Activated CD8-positive, alpha-beta T cell treated with anti-CD3 and anti-CD28 coated beads, Interleukin-2, amount 10 ng/mL, durations not matched to agents 7 days and 5 days (primary cell): Measurements from ENCODE around the gene CBLL2. TPM values are rescaled to one million over a fixed set of nuclear protein-coding genes. Genes with fewer than 3 reads are reported as not detected.

Experiments
- ATAC-seq: fragments of 150-1000 bp; cut with Tn5 transposase; one replicate; pipeline ENCODE4 v1.10.0; 2021; ENCODE audit warnings: moderate library complexity
- CTCF ChIA-PET: fragments of 350-600 bp; sonication (Branson Sonifier 250); formaldehyde crosslinking; loops from one replicate; lab custom pipeline; 2021; ENCODE audit warnings: antibody characterized with exemption; lab: Charles Lee
- POLR2A ChIA-PET: fragments of 350-600 bp; sonication (Branson Sonifier 250); formaldehyde crosslinking; loops from one replicate; lab custom pipeline; 2021; ENCODE audit warnings: antibody characterized with exemption; lab: Charles Lee
- DNase-seq: peaks from one replicate; pipeline ENCODE4 v3.0.0-alpha.2; 2020
- H3K27ac Mint-ChIP-seq: one replicate; pipeline ENCODE4 v1.8.0; 2021; ENCODE audit warnings: mild to moderate bottlenecking, mixed read lengths
- H3K27me3 Mint-ChIP-seq: one replicate; pipeline ENCODE4 v1.8.0; 2021; ENCODE audit warnings: low read depth, mixed read lengths
- H3K36me3 Mint-ChIP-seq: one replicate; pipeline ENCODE4 v1.8.0; 2021; ENCODE audit warnings: low read depth, mixed read lengths
- H3K4me1 Mint-ChIP-seq: one replicate; pipeline ENCODE4 v1.8.0; 2021; ENCODE audit warnings: low read depth, mixed read lengths
- H3K4me3 Mint-ChIP-seq: one replicate; pipeline ENCODE4 v1.8.0; 2021; ENCODE audit warnings: mild to moderate bottlenecking, mixed read lengths
- H3K9me3 Mint-ChIP-seq: one replicate; pipeline ENCODE4 v1.8.0; 2022; ENCODE audit warnings: mixed read lengths; ENCODE audit not compliant: insufficient read depth
- total RNA-seq, 2 experiments: library from RNA; stranded (reverse); gene quantifications; one replicate each; pipeline ENCODE4 v1.2.3, GENCODE V29; 2021

CBLL2 gene
- total RNA-seq, 2 experiments from 2014 or later, result not detected

GRCh38 chrX:22300130-22300529, 27.4 kb downstream of the CBLL2 start:
- H3K4me3 Mint-ChIP-seq, result no peak overlapping the region
- H3K27me3 Mint-ChIP-seq, result no peaks in the 10 kb centered on the region
- no peaks in the 10 kb centered on the region for H3K9me3 Mint-ChIP-seq
- ATAC-seq (no peak), DNase-seq (no peak)
- CTCF ChIA-PET, result no interaction called here
- H3K4me1 Mint-ChIP-seq, result peaks cover 4% of the 10 kb centered on the region
- H3K36me3 Mint-ChIP-seq, result no peaks in the 10 kb centered on the region
- POLR2A ChIA-PET, result no interaction called here
- H3K27ac Mint-ChIP-seq, result no peak overlapping the region

DNA sequence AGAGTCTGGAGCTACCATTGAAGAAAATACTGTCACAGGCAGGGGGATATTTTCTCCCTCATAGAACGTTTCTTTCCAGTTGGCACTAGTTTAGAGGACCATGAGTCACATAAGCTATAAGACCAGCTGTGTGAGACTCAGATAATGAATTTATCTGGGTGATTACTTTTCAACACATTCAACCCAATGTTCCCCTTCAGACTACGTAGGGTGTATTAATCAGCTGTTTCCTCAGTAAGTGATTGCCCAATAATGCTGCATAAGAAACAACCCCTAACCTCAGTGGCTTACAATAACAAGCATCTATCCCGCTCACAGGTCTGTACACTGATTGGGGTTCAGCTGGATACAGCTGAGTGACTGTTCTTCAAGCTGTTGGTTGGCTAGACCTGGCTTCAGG, 38.1 kb downstream of the CBLL2 start:
- H3K27me3 Mint-ChIP-seq, result peaks cover 3% of the 10 kb centered on the region
- ATAC-seq (no peak), DNase-seq (no peak)
- CTCF ChIA-PET, result no interaction called here
- H3K9me3 Mint-ChIP-seq, result no peaks in the 10 kb centered on the region
- no peaks in the 10 kb centered on the region for H3K4me1 Mint-ChIP-seq
- POLR2A ChIA-PET, result no interaction called here
- no peak overlapping the region for H3K4me3 Mint-ChIP-seq
- no peaks in the 10 kb centered on the region for H3K36me3 Mint-ChIP-seq
- no peak overlapping the region for H3K27ac Mint-ChIP-seq

DNA sequence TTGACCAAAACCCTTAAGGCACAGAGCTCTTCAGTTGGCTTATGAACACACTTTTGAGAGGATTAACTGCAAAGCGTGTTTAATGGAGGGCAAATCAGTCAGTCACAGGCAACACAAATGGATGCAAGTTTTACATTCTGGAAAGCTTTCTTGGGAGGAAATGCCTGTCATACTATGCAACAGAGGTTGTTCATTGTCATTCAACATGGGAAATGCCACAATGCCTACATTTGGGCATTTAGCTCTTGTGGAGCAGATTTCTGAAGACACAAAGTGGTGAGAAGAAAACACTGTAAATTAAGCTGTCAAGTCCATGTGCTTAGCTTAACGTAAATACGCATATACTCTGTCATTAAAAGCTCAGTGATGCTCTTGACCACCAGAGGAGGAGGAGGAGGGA, 41.1 kb downstream of the CBLL2 start:
- Mint-ChIP-seq H3K4me1 (no peaks in the 10 kb centered on the region), H3K27ac (no peak overlapping the region), H3K36me3 (no peaks in the 10 kb centered on the region), H3K27me3 (no peaks in the 10 kb centered on the region), H3K4me3 (no peak overlapping the region), H3K9me3 (no peaks in the 10 kb centered on the region)
- ChIA-PET CTCF (no interaction called here), POLR2A (no interaction called here)
- DNase-seq, result no peak
- ATAC-seq, result no peak

- Mint-ChIP-seq H3K27ac (no peak overlapping the region), H3K4me1 (no peaks in the 10 kb centered on the region), H3K9me3 (no peaks in the 10 kb centered on the region), H3K36me3 (no peaks in the 10 kb centered on the region), H3K4me3 (no peak overlapping the region), H3K27me3 (no peaks in the 10 kb centered on the region)
- CTCF ChIA-PET, result no interaction called here
- DNase-seq (no peak), ATAC-seq (no peak)
- POLR2A ChIA-PET, result no interaction called here
These were observed 41.5 kb downstream of the CBLL2 start for GRCh38 chrX:22314211-22314610.

DNA sequence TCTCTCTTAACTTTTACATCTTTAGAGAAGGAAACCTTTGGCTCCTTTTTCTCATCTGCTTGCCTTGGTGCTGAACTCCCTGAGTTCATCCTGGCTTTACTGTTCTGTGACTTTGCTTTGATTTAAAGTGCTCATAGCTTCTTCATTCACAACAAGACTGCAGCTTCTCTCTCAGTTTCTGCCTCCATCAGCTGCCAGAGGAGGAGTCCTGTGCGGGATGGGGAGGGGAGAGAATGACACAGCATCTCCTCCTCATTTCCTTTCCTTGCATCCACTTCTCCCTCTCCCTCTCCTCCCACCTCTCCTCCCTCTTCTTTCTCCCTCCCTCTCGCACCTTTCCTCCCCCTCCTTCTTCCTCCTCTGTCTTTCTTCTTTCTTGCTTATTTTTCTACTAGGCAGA, 42.0 kb downstream of the CBLL2 start:
- no peak overlapping the region for H3K4me3 Mint-ChIP-seq
- no peaks in the 10 kb centered on the region for H3K9me3 Mint-ChIP-seq
- no peaks in the 10 kb centered on the region for H3K4me1 Mint-ChIP-seq
- no peaks in the 10 kb centered on the region for H3K27me3 Mint-ChIP-seq
- no peak overlapping the region for H3K27ac Mint-ChIP-seq
- H3K36me3 Mint-ChIP-seq, result no peaks in the 10 kb centered on the region
- ChIA-PET POLR2A (no interaction called here), CTCF (no interaction called here)
- DNase-seq (no peak), ATAC-seq (no peak)

GRCh38 chrX:22315151-22315550, 42.4 kb downstream of the CBLL2 start:
- POLR2A ChIA-PET, result no interaction called here
- H3K4me3 Mint-ChIP-seq, result no peak overlapping the region
- H3K27me3 Mint-ChIP-seq, result no peaks in the 10 kb centered on the region
- H3K4me1 Mint-ChIP-seq, result no peaks in the 10 kb centered on the region
- ATAC-seq (no peak), DNase-seq (no peak)
- no peaks in the 10 kb centered on the region for H3K36me3 Mint-ChIP-seq
- no peak overlapping the region for H3K27ac Mint-ChIP-seq
- H3K9me3 Mint-ChIP-seq, result no peaks in the 10 kb centered on the region
- CTCF ChIA-PET, result no interaction called here

DNA sequence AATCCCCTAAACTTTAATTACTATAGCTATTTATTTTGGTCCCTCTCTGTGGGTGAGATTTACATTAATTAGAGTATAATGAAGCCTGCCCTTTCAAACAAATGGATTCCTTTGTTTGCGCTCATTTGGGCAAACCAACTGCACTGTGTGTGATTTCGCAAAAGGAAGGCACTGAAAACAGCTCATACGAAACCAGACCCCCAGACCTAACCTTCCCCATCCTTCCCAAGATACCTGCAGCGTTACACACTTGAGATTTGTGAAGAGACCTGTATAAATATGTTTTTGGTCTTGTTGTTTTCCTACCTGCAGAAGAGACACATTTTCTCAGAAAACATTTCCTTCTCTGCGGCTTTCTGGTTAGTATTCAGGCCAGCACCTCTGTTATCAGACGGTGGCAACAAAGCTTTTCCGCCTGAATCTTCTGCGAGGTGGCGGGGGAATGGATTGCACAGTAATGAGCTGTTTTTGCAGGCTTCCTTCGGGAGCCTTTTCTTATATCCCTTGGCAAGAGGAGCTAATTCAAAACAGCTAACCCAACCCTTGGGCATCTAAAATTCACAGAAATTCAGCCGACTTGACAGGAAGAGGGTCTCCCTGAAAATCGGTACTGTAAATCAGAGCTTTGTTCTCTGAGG, 47.6 kb downstream of the CBLL2 start:
- Mint-ChIP-seq H3K4me1 (no peaks in the 10 kb centered on the region), H3K36me3 (no peaks in the 10 kb centered on the region), H3K27me3 (no peaks in the 10 kb centered on the region), H3K9me3 (no peaks in the 10 kb centered on the region), H3K4me3 (no peak overlapping the region), H3K27ac (no peak overlapping the region)
- POLR2A ChIA-PET, result no interaction called here
- CTCF ChIA-PET, result no interaction called here
- ATAC-seq (no peak), DNase-seq (no peak)

GRCh38 chrX:22323541-22323940, 50.8 kb downstream of the CBLL2 start:
- CTCF ChIA-PET, result no interaction called here
- ATAC-seq (no peak), DNase-seq (no peak)
- Mint-ChIP-seq H3K4me3 (no peak overlapping the region), H3K27me3 (no peaks in the 10 kb centered on the region), H3K9me3 (no peaks in the 10 kb centered on the region), H3K4me1 (no peaks in the 10 kb centered on the region), H3K27ac (no peak overlapping the region), H3K36me3 (no peaks in the 10 kb centered on the region)
- POLR2A ChIA-PET, result no interaction called here

Other genes starting within 250 kb of the CBLL2 start
- under 1 TPM; 0.16 to 0.24 TPM for gene PHEX, start 240.6 kb upstream of the CBLL2 start, total RNA-seq